HG03571 (cell line): ENCODE results near the gene NANOS1.

Source experiments
- ATAC-seq: cut with Tn5 transposase; IDR thresholded peaks from one replicate; pipeline ENCODE4 v1.9.1; 2021; ENCODE audit not compliant: unreplicated experiment

The NANOS1 gene

DNA sequence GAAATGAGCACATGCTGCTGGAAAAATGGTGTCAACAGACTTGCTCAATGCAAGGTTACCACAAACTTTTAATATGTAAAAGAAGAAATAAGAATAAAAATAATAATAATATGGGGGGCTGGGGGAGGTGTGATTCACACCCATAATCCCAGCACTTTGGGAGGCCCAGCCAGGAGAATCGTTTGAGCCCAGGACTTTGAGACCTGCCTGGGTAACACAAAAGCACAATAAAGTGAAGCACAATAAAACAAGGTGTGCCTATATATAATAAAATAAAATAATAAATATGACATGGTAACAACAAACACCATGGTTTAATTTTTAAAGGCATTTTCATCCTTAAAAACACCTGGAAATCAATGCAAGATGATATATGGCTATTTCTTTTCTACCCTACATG, 26.0 kb downstream of the NANOS1 start:
- no peak for ATAC-seq

DNA sequence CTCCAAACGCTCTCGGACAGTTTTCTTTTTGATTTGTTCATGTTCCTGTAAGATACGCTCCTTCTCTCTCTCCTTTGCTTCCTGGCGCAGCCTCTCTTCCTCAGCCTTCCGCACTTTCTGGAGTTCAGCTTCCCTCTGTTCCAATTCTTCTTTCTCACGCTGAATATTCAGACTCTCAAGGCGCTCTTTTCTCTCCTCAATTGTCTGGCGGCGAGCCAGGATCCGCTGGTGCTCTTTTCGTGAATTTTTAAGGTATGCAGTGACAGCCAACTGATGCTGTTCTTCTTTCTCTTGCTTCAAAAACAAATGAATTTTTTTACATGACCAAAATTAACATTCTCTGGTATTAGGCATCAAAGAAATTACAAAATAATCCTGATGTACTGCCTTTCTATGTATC, 28.5 kb downstream of the NANOS1 start:
- ATAC-seq: no peak

DNA sequence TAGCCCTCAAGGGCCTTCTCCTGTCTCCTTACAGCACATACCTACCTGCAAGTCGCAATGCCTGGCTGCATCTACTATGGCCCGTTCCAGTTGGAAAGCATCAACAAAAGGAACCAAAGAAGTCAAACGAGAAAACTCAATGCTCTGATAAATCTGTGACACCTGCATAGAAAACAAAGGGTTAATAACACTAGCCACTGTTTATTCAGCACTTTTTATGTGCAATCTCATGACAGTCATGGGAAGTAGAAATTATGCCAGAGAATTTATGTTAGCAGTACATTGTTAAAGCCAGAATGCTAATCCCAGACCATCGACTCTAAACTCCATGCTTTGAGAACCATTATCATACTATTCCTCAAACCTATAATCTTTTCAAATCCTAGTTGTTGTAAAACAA, 30.0 kb downstream of the NANOS1 start:
- no peak for ATAC-seq

DNA sequence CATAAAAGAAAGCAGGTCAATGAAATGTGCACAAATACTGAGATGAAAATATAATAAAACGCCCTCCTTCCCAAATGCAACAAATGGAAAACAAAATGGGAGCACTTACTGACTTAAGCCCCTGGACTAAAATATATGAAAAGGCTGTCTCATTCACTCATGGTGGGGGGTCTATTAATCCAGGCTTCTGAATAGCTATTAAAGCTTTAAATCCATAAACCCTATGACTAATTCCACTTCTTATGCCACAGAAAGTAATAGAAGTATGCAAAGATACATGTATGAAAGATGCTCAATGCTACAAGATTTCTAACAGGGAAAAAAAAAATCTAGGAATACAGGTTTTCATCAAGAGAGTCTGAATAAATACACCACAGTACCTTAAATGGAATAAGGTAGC, 30.6 kb downstream of the NANOS1 start:
- no peak for ATAC-seq

DNA sequence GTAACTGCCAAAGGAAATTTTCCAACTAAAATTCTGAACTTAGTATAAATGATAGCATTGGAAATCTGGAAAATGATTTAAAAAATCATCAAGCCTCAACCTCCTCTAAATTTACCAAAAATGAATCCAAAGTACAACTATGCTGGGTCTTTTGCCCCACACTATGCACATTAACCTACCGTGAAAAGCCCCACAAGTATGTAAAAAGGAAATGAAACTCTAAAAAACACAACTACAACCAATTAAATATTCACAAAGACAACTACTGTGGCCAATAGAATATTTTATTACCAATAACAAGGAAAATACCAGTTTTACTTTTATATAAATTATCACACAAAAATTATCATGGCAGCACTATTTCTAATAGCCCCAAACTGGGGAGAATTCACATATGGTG, 31.8 kb downstream of the NANOS1 start:
- no peak for ATAC-seq

DNA sequence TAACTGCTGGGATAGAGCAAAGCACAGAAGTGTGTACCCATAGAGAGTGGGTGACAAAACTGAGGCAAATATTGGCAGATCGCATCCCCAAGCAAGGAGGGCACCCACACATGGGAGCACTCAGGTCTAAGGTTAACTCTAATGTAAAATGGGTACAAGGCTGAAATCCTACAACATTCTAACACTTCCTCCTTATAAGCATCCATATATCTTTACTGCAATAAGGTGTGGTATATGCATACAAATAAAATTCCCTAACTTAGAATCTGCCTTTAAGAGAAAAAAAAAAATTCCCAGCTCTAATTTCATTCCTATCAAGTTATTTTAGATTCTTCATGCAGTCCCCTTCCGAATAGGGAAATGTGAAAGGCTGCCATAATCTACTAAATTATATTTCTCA, 32.4 kb downstream of the NANOS1 start:
- no peak for ATAC-seq

DNA sequence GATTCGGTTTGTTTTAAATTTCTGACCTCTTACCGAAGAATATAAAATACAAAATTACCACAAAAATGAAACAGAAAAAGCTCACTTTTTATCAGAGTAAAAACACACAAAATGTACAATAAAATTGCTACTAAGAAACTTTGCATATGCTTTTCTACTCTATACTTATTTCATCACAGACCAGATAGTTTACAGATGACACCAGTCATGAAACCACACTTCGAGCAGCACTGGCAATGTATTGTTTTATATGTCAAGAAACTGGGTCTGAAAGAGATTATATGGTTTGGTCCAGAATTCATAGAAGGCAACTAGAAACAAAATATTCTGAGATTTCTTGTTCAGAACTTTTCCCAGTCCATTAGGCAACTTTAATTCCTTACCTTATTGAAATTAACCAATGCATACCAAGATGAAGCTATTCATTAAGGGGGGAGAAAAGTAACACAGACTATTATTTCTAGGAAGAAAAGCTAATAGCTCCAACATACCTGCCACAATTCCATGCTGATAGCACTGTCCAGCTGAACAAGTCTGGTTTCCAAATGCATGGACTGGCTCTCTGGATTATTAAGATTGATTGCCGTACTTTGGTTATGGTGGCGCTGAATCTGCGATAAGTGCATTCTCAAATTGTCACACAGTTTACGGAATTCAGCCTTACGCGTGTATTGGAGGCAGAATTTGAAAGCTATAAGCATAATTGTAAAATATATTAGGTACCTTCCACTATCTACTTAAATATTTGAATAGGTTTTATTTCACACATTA, 41.1 kb downstream of the NANOS1 start:
- no peak for ATAC-seq

DNA sequence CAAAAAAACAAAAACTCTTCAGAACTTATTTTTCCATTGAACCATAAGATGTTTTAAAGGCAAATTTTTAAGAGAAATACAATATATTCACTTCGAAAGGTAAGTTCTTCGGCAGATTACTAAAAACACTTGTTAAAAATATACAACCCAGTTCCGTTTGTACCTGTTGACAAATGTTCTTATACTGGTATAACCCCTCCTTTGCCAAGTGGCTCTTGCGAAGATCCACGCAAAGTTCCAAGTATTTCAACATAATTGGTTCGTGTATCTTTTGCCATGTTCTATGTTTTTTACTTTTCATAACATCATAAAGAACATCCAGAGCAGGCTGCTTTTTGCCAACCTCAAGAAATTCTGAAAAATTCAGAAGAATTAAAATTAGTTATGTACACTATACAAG, 44.1 kb downstream of the NANOS1 start:
- no peak for ATAC-seq

DNA sequence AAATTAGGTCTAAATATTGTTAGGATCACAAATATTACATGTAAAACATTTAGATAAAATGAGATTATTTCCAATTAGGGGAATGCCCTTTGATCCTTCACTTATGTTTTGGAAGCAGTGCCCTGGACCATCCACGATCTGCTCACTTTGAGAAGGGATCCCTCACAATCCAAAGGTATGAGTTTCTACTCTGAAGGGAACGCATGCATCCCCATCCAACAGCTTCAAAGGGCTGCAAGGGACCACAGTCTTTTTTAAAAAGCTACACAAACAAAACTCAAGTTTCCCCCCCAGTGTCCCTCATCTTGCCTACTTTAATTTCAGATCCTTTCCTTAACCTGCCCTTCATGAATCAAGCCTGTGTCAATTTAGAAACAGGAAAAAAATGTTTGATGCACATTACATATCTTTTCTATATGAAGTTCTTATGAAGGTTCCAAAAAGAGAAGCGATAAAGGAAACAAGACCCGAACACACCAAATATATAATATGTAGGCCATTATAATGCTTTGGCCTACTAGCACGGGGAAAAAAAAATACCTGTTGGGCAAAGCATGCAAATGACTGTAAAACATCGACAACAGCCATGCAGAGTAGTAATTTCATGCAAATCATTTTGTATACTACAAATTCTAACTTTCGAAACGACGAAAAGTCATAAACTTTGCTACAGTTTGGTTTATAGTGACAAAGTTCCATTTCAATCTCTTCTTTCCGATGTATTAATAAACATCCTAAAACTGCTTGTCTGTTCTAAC, 49.1 kb downstream of the NANOS1 start:
- ATAC-seq: no peak

DNA sequence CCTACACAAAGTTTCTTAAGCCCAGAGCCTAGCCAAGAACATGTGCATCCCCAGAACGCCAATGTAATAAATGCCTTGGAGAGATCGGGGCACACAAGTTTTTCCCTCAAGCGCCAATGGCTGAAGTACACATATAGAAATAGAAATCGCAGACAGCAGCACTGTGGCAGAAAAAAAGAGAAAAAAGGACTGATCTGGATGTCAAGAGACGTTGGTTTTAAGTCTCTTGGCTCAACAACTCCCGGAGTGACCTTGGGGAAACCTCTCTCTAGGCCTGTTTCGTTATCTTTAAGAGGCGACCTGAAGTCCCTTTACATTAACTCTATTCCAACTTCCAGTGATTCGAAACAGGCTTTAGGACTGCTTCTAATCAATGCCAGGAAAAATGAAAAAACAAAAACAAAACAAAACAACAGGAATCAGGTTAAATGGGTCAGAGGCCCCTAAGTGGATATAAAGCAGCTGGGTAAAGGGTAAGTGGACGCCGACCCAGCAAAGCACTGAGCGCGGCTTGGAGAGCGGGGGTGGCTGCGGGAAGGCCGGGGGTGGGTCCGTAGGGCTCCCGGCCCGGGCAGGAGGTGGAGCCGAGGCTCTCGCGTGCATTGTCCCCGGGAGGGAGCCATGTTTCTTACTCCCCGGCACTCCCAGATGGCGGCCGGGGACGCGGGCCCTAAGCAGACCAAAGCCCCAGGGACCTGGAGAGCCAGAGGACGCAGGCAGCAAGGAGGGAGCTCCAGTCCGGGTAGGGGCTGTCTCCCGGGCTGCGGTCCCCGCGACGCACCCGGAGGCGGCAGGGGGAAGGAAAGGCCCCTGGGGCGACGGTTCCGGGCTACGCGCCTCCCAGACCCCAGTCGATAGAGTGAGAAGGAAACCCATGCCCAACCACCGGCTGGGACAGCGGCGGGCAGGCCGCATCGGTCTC, 50.3 kb downstream of the NANOS1 start:
- peak; percentile 44 for ATAC-seq

DNA sequence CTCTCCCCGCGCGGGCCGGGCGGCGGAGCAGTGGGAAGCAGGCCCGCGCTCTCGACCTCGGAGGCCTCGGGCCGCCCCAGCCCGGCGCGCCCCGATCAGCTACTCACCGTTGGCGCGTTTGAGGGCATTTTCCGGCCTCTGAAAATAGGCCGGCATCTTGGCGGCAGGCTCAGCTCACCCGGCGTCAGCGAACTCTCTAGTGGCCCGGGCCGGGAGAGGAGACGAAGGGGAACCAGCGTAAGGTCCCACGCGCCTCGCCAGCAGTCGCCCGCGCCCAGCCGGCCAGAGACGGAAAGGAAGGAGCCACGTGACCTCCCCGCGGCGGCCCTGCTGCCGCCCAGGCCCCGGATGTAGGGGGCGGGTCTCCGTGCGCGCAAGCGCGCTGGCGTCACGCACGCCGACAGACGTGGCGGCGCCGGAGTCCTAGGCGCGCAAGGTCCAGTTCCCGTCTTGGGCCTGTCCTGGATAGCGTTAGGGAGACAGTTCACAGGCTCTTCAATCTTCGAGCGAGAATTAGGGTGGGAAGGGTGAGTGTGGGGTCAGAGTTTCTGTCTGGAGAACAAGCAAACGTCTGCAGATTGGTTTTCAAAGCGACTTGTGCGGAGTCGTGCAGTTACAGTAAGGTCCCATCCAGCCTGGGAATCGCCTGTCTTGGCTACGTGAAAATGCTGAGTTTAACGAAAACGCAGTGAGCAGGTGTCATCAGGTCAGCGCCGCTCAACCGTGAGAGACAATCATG, 51.2 kb downstream of the NANOS1 start, which contains the start of gene EIF3A:
Gene EIF3A, minus strand, starts transcription at position 297 of the 739 bp plus-strand sequence. Its CDS starts 141 bp downstream, at position 156.
- ATAC-seq: peak; percentile 76
